HG03045 (cell line): ENCODE measurements around the gene LPAR3.

Source experiments
- ATAC-seq: cut with Tn5 transposase; IDR thresholded peaks from one replicate; pipeline ENCODE4 v1.9.1; 2021; ENCODE audit warnings: mild to moderate bottlenecking, moderate library complexity; ENCODE audit not compliant: unreplicated experiment

LPAR3 gene

DNA sequence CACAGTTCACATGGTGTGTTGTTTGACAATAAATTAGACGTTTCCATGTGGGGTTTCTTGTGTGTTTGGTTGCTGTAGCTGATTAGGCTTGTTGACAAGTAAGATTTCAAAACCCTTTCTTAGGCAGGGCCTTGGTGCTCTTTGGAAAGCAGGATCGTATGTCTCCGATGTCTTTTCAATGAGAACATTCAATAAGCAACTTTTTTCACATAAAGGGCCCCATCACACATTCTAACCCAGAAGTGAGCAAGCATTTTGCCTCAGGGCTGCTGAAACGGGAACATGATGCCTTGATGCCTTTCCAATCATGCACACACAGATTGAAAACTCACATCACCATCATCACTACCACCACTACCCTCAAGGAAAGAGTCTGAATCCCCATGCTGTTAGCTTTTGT lies 33.1 kb downstream of the LPAR3 start:
- no peak for ATAC-seq

DNA sequence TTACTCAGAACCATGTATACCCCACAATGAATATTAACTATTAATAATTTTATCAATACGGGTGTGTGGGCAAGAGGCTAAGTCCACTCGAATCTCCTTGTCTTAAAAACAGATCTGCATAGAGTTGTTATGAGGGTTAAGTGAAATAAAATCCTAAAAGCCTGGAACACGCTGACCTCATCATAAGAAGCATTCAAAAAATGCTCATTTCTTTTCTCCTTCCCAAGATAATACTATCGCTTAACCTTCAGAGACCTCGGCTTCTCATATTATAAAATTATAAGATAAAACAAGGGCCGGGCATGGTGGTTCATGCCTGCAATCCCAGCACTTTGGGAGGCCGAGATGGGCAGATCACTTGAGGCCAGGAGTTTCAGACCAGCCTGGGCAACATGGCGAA lies 35.1 kb downstream of the LPAR3 start:
- ATAC-seq: no peak

DNA sequence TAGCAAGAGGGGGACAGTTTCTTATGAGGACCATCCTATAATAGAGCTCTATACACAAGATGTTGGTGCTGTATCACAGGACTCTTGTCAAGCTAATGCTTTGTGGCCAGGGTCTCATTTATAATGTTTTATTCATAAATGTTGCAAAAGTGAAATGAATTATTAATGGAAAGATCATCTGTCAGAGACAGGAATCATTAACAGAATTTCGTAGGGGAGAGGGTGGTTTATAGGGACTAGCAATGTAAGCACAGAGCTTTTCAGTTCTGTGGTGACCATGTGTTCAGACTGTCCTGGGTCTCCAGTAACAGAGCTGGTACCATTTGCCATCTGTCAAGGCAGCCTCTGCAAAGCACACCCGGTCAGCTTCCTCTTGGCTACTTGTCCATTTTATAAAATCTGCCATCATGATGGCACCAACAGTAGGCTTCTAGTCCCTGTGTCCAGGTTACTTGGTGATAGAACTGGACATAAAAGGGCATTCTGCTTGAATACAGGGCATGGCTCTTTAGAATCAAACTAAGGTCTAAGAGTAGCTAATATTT lies 36.2 kb downstream of the LPAR3 start:
- no peak for ATAC-seq

DNA sequence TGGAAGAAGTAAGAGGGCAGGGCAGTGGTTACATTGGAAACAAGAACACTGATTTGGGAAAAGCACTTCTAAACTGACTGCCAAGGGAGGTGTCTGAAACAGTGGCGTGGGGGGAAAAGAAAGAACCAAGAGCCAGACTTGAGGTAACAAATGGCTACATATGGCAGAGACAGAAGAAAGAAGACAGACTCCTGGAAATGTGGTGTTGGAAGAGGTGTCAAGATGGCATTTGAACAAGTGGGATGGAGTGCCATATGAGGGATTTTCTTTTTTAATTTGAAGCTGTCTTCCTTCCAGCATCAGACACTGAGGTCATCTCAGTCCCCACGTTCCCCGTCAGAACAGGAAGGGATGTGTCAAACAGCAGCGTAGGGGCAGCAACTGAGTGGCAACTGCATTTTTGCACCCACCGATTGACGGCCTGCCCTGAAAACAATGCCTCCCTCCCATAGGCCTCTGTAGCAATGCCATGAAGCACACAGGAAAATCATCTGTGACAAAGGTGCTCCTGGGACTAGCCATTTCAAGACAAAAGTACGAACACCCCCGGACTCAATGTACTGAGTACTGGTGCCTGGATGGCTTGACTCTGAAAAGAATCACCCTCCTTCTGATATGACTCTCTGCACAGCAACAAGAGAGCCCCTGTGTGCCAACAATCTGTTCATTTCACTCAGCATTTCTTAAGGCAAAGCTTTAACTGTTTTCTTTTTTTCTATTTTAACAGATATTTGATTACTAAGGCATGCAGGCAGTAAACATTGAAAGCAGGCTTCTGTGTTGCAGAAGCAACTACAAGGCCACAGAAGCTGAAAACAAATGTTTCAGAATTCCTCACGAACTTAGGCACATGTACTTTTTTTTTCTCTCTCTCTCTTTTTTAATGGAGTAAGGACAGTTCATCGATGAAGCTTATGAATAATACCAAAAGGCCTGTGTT lies 37.0 kb downstream of the LPAR3 start:
- ATAC-seq: no peak

DNA sequence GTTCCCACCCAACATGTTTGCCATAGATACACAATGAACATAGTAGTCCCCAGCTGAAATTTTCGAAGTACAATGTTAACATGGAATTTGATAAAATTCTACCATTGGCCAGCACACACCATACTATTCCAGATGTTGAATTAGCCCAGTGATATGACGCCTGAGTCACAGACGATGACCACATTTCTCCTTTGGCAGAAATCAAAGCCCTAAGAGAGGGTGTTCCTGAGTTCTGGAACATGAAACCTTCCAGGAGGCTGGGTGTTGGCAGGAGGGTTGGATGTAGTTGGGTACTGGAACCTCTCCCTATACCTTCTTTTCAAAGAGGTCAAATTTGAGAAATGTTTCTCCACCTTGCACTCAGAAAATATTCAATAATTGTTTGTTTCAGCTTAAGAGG lies 37.8 kb downstream of the LPAR3 start:
- ATAC-seq: no peak

DNA sequence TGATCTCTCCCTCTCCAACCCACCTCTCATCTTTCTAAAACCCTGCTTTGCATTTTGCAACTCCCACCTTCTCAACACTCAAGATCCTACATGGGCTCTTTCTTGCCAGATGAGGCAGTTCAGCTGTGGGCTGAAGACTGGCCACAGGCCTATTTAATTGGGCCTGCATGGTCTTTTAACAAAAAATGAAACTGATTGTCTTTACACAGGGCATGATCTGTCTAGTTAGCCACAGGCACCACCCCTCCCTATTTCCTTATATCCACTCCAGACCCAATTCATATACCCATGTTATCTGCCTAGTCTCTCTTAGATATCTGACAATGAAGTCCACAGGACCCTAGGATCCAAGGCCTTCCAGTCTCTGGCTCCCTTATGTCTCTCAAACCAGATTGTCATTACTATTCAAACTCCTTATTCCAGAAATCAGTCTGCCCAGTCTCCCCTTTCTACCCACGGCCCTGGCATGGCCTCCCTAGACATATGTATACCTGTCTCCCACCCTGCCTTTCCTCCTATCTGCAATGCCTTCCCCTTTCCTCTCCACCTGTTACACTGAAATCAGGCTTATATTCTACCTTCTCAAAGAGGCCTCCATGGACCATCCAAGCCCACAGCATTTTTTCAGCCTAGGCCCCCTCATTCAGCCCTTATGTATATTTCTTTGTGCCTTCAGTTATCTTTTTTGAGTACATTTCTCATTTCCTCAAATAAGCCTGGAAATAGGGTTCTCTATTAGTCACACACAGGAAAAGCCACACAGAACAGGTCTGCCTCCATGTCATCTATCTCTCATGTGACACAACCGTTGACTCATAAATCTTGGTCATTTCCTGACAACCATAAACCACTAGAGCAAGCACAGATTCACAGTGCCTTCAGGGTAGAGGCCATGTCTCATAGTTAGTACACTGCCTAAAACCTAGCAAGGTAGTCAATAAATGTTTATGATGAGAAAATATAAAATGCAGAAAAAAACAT lies 39.0 kb downstream of the LPAR3 start:
- ATAC-seq: peak; percentile 91

DNA sequence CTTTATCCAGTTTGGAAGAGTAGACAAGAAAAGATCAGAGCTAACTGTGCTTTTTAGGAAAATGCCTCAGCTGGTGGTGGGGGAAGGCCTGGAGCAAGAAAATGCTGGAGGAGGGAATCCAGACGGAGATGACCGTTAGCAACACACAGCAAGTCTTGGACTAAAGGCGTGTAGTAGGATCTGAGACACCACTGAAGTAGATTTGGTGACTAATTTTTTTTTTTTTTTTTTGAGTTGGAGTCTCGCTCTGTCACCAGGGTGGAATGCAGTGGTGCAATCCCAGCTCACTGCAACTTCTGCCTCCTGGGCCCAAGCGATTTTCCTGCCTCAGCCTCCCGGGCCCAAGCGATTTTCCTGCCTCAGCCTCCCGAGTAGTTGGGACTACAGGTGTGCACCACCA lies 41.2 kb downstream of the LPAR3 start:
- no peak for ATAC-seq

DNA sequence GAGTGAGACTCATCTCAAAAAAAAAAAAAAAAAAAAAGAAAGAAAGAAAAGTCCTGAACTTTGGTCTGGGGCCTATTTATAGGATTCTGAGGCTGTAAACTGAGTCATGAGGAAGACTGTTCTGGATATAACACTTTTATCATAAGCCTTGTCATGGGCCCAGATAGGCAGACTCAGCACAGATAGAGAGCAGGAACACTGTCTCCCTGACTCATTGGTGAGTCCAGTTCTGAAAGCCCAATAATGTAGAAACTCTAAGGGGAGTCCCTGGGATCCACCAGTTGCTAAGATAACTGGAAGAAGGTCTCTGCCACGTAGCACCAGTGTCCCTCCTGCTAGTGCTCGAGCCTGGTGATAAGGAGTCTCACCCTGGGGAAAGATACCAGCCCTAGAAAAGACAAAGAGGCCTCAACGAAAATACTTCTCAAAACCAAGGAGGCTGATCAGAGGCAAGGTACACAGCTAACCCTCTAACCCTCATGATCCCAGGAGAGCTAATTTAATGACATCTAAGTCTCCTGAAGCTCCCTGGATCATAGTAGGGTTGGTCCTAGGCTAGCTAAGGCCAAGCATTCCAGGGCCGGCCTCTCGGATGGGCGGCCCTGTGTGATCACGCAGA lies 43.5 kb downstream of the LPAR3 start:
- ATAC-seq: no peak

DNA sequence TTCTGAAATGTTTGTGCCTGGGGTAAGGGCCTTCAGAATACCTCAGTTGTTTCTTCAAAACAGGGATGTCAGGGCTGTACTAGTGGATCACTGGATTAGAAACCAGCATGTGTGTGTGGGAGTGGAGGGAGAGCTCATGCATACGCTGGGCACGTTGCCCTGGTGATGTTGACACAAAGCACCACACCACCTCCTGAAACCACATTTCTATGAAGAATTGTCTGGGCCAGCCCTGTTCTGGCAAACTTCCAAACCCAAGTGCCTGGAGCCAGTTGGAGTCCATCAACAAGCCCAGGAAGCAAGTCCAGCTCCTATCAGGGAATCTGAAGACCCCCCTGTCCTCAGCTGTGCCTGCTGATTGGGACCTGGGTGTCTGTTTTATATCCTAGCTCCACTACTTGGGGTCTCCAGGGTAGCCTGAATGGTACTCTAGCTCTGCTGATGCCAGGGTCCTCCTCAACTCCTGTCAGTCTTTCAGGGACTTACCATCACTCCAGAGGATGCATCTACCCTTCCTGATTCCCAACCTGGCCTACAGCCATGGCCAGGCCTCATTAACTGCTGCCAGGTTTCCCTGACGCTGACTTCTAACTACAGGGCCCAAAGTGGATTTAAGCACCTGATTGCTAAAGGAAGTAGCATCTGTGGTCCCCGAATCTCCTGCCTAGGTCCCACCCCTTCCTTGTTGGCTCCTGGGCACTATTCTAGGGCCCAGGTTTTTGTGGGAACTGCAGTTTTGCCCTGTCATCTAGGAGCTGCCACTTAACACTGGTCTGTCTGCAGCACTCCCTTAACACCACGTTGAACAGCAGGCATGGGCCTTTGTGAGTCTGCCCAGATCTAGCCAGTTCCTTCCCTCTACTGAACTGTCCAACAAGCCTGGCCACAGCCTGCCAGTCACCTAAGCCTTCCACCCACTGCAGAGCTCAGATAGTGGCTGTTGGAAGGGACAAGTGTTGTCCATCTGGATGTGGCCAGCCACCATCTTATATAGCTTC lies 45.5 kb downstream of the LPAR3 start:
- ATAC-seq: no peak

DNA sequence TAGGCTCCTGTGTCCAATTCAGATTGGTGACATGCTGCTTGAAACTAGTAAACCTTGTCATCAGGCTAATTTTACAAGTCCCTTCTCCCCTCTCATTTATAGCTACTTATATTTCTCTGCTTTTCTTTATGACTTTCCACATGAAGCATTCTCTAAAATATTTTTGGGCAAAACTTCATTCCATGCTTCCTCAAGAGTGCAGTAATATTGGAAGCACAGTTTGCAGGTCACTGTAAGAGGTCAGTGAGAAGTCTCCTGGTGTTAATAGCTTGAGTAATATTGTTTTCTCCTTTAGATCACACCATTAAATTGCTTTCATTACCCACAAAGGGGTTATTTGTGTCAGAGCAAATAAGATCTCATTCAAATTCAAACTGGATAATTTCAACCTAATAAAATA lies 46.6 kb downstream of the LPAR3 start:
- ATAC-seq: no peak

DNA sequence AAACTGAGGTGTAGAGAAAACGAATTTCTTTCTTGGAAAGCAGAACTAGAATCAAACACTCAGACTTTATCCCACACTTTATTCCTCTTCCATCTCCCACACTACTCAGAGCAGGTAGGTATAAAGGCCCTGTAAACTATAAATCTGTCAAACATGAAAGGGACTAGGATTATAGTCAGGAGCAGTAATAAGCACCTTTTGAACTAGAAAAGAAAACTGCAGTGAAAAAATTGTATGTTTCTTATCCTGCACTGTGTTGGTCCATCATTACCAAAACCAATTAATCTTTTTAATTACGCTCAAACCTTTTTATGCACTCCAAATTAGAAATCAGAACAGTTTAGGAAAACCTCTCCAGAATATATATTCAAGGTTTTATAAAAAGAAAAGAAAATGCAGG lies 47.6 kb downstream of the LPAR3 start:
- ATAC-seq: no peak

DNA sequence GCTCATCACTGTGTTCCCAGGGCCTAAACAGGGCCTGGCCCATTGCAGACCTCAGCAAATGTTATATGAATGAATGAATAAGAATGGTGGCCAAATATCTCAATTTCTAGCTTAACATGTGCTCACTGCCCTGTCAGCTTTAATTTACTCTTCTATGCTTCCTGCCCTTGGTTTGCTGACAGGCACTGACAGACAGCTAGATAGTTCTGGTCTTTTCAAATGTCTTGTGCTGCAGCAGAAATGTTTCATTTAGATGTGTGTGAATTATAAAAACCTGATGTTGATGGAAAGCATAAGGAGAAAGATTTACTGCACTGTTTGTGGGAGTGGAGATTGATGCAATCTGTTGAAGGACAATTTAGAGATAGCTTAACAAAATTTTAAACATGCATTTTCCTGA lies 48.9 kb downstream of the LPAR3 start:
- no peak for ATAC-seq

DNA sequence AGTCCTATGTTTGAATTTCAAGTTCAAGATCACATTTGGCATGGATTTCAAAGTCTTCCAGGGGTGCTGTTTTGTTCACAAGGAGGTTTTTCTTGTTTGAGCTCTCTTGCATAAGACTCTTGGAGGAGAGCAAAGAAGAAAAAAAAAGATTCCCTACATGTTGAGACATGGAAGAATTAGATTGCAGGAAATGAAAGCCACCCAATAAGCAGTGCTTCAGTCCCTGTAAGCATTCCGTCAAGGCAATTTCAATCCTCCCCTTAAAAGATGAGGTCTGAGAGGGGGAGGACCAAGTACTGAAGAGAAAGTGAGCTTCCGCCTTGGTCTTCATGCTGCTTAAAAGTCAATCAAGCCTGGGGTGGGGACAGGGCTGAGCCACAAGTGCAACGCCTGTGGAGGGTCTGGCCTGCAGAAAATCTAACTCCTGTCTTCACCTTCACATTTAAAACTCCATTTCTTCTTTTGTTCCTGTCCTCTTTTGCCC lies 50.2 kb downstream of the LPAR3 start:
- ATAC-seq: no peak

DNA sequence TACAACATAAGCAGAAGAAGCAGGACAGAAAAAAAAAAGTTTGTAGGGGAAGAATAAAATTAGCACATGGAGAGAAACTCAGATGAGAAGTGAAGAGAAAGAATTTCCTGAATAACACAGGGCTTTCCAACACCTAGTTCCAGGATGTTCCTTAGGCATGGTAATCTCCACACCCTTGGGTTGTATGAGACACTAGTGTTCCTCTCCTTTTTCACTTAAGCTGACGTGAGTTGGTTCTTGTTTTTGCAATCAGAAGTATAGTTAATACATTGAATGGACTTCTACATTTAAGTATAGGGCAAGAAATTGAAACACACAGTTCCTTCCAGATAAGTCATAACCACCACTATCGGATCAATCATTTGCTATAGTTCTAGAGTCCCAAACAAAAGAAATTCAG lies 51.0 kb downstream of the LPAR3 start:
- ATAC-seq: no peak

DNA sequence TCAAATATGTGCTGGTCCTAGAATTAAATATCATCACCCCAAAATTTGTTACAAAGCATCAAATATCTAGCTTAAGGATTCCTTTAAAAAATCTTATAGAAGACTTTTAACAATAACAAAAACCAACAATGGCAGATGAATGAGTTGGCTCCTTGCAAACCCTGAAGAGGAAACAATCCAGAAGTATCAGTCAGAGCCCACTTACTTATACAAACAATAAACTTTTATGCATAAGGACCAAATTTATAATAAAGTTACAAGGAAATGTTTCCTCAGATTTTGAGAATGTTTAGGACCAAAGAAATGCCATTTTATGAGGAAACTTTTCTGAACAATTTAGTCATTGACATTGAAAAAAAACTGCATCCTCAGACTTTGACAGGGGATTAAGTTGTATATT lies 52.7 kb downstream of the LPAR3 start:
- no peak for ATAC-seq

DNA sequence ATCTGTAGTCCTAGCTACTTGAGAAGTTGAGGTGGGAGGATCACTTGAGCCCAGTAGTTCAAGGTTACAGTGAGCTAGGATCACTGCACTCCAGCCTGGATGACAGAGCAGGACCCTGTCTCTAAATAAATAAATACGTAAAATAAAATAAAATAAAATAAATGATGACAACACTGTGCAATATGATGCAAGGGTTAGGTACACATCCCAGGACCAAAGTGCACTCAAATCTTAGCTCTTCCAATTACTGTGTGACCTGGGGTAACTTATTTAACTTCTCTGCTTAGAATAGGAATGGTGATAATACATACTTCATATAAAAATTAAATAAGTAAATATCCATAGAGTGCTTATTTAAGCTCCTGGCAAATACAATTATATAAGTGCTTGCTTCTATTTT lies 53.5 kb downstream of the LPAR3 start:
- no peak for ATAC-seq

DNA sequence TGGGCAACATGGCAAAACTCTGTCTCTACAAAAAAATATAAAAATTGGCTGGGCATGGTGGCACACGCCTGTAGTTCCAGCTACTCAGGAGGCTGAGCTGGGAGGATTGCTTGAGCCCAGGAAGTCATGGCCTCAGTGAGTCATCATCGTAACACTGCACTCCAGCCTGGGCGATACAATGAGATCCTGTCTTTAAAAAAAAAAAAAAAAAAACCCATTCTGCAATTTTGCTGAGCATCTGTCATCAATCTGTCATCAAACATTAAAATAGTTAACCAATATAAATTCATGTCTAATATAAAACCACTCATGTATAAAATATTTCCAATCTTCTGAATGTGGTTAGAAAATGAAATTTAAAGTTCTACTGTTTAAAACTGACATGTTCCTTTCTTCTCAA lies 56.9 kb downstream of the LPAR3 start:
- no peak for ATAC-seq

DNA sequence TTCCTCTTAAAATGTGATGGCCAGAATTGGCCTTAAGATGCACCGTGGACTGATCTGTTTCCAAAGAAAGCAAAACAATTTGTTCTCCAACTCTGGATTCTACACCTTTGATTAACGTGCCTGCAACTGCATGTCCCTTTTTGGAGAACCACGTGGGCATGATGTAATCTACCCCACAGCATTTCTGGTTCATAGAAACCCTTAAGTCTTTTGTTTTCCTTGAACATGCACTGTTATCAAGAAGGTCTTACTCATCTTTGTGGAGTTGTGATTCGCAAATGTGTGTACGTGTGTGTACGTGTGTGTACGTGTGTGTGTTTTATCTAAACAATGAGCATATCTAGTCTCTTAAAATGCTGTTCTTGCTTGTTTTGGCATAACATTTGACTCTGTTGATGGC lies 57.8 kb downstream of the LPAR3 start:
- ATAC-seq: no peak

DNA sequence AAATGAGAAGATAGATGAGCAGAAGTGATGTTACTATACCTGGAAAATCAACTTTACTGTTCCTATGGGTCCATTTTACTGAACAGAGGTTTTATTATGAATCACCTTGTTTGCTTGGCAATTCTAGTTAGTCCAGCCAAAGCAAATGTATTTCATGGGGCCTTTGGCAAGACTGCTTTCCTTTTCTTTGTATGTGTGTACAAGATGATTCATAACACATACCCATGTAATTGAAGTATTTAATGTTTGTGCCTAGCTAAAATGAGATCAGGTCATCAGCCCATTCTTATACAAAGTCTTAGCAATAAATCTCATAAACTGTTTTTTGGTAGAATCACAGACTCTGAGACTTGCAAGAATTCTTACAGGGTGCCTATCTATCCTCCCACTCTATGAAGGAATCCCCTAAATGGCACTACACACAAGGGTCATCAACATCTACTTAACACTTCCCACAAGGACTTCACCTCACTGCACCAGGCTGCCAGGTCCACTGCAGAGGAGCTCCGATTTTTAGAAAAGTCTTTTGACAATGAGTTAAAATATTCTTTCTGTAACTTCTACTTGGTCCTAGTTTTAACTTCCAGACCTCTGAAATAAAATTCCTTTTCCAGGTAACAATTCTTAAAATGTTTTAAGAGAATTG lies 58.5 kb downstream of the LPAR3 start:
- no peak for ATAC-seq
